Fibroblast of pulmonary artery (primary cell): ENCODE results near the gene RAPGEF2.

Experiments
- DNase-seq: peaks from one replicate; pipeline ENCODE4 v3.0.0-alpha.2; 2010; ENCODE audit warnings: low read depth
- H3K4me3 ChIP-seq: replicated peaks from 2 replicates; pipeline ENCODE4 v1.5.1; 2011; ENCODE audit warnings: low read depth, mild to moderate bottlenecking, control low read depth, low read length, moderate library complexity
- CTCF ChIP-seq: IDR thresholded peaks from 2 replicates; pipeline ENCODE4 v1.5.1; 2011; ENCODE audit warnings: mild to moderate bottlenecking, control low read depth, low read length, inconsistent platforms; ENCODE audit errors: missing control alignments

RAPGEF2 gene

GRCh38 chr4:159268607-159269006 lies 165.7 kb downstream of the RAPGEF2 start:
- no peak overlapping the region for H3K4me3 ChIP-seq
- no peak for DNase-seq
- TF ChIP-seq CTCF, result no peak

- no peak for DNase-seq
- H3K4me3 ChIP-seq, result no peak overlapping the region
- TF ChIP-seq CTCF, result no peak
Observed at GRCh38 chr4:159269116-159269515, 166.2 kb downstream of the RAPGEF2 start.

- no peak for DNase-seq
- TF ChIP-seq CTCF, result no peak
- no peak overlapping the region for H3K4me3 ChIP-seq
Observed at GRCh38 chr4:159269956-159270355, 167.1 kb downstream of the RAPGEF2 start.

GRCh38 chr4:159271856-159272255 lies 169.0 kb downstream of the RAPGEF2 start:
- no peak for DNase-seq
- TF ChIP-seq CTCF, result no peak

GRCh38 chr4:159272273-159273140 lies 169.6 kb downstream of the RAPGEF2 start:
- H3K4me3 ChIP-seq, result no peak overlapping the region
- DNase-seq, result peak; percentile 20

More at GRCh38 chr4:159271856-159272255, 169.0 kb downstream of the RAPGEF2 start:
- H3K4me3 ChIP-seq, result no peak overlapping the region

GRCh38 chr4:159273141-159273438 lies 170.2 kb downstream of the RAPGEF2 start:
- TF ChIP-seq CTCF, result no peak
- H3K4me3 ChIP-seq, result no peak overlapping the region
- DNase-seq, result peak; percentile 81

More at GRCh38 chr4:159272273-159273140, 169.6 kb downstream of the RAPGEF2 start:
- TF ChIP-seq CTCF, result no peak

GRCh38 chr4:159273841-159274240 lies 171.0 kb downstream of the RAPGEF2 start:
- DNase-seq, result no peak
- H3K4me3 ChIP-seq, result no peak overlapping the region
- no peak for TF ChIP-seq CTCF
